IPS DF 4.7 (cell line): ENCODE data around the gene SYP.
"Not testable (repeated sequence)": the region's sequence is repeated elsewhere in the genome, so short reads cannot be mapped to it uniquely, and the experiment has no call there.

Source experiments
- DNase-seq: peaks from one replicate; pipeline ENCODE4 v3.0.0-alpha.2; 2013; ENCODE audit warnings: low spot score; ENCODE audit errors: extremely low read depth

Gene SYP

GRCh38 chrX:49190821-49191573, 9.0 kb downstream of the SYP start:
- peak; percentile 96 for DNase-seq

DNA sequence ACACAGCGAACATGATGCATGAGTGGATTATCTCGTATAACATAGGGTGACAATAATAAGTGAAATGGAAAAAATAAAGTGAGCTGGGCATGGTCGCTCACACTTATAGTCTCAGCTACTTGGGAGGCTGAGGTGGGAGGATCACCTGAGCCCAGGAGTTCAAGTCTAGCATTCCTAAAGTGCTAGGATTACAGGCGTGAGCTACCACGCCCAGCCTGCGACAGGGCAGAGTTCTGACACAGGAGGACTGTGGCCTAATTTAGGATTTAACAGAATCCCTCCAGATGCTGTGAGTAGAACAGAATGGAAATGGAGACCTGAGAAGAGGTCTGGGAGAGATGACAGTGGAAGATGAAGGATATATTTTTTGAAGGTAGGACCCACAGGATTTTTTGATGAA, 10.4 kb downstream of the SYP start:
- no peak for DNase-seq

DNA sequence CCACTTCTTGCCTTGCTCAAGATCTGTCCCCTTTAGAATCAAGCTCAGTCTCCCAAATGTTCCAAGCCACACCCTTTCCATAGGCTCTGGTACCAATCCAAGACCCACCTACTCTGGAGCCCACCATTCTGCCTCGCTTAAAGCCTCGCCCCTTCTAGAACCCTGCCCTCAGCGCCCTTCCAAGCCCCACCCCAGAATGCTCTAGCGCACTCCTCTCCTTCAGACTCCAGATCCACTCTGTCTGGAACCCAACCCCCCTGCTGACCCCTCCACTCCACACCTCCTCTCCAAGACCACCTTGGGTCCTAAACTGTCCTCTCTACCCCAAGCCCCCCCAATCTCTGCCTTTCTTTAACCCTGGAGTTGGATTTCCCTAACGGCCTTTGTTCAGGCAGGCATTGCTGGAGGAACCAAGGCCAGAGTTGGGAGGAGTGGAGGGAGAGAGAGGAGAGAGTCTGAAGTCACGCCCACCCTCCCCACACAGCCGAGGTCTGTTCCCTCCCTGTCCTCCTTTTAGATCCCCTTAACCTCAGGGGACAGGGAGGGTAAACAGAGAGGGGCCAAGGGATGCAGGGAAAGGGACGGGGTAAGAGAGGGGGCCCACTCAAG, 11.4 kb downstream of the SYP start:
- no peak for DNase-seq

DNA sequence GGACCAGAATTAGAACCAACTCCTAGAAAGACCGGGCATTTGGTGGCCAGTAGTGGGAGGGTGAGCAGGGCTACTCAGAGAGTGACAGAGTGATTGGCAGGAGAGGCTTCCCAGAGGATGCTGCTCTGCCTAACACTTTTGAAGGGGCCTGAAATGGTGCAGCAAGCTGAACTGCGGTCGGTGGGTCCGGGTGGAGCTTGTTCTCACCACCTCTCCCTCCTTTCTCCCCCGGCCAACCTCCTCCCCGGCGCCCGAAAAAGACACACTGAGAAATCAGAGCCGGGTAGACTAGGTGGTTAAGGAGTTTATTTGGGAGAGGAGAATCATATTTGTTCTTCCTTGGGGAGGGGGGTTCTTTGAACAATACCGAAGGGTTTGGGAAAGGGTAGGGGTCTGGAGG, 12.5 kb downstream of the SYP start:
- no peak for DNase-seq

DNA sequence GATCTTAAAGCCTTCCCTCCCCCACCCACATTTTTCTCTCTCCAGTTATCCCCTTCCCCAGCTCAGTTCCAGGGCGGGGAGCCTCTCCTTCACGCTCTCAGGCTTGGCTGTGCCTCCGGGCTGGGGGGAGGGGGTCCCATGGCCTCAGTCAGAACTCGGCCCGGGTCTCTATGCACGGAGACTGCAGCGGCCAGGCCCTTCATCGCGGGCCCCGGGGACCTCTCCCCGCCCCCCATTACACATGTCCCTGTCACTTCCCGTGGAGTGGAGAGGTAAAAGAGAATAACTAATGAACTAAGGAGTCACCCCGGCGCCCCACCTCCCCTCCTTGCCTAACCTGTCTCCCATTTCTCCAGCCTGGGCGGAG, 13.0 kb downstream of the SYP start:
- DNase-seq, result no peak

- no peak for DNase-seq
Measured at GRCh38 chrX:49186125-49187027, 13.6 kb downstream of the SYP start, which contains the start of gene PRICKLE3. TSS of gene PRICKLE3 (minus strand) at chrX:49186373. CDS start at chrX:49186297, 76 bp downstream.

- no peak for DNase-seq
Measured at GRCh38 chrX:49184294-49185281, 15.4 kb downstream of the SYP start.

GRCh38 chrX:49183701-49184281, 16.2 kb downstream of the SYP start:
- no peak for DNase-seq

- DNase-seq, result no peak
Measured at GRCh38 chrX:49179358-49179757, 20.6 kb downstream of the SYP start.

GRCh38 chrX:49178537-49178936, 21.5 kb downstream of the SYP start:
- DNase-seq, result no peak

GRCh38 chrX:49177873-49178480, 22.0 kb downstream of the SYP start:
- DNase-seq, result no peak

DNA sequence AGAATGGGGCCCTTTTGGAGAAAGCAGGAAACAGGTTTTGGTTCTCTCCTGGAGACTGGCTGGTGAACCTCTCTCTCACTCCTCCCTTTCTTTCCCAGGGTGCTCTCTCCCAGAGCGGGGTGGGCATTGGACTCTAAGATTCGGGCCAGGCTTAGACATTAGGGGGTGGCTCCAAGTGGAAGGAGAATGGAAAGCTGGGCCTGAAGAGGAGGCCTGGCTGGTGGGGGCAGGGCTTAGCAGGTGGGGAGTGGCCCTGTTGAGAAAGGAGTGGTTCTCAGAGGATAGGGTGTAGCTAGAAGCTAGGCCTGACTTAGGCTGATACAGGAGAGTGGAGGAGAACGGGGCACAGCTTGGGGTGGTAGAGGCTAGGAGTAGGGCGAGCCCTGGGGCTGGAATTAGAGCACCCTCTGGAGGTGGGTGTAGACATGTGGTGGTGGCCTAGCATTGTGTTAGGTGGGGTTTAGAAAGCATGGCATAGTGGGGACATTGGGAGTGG, 22.6 kb downstream of the SYP start:
- DNase-seq, result no peak

DNA sequence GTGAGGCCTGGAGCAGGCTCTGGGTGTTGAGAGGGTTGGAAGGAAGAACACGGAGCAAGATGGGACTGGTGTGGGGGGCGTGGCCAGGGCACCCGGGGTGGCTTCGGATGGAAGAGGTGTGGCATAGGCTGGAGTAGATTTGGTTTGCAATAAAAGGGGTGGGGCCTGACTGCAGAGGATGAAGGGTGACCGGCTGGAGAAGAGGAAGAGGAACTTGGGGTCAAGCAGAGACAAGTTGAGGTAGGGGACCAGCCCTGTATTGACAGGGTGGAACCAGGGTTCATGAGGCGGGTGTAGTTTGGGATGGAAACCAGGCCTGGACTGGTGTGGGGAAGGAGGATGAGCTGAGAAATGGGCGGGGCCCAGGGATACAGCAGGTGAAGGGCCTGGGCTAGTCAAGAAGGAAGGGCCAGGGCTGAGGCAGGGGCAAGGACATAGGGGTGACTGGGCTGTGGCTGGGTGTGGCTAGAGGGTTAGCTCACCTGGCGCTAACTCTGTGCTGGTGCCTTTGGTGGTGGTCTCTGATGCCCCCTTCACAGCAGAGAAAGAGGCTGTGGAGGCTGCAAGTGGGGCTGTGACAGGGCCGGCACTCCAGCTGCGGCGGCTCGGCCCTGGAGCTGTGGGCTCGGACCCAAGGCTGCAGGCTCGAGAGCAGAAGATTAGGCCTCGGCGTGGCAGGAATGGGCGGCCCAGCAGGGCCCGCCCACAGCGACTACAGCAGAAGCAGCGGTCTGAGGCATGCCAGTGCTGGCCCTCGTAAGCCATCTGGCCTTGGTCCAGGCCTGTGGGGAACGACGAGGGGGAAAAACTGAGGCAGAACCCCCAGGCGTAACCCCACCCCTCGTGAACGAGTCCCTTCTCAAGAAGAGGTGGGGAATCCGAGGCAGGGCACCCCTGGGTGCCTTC, 23.3 kb downstream of the SYP start:
- DNase-seq, result no peak

DNA sequence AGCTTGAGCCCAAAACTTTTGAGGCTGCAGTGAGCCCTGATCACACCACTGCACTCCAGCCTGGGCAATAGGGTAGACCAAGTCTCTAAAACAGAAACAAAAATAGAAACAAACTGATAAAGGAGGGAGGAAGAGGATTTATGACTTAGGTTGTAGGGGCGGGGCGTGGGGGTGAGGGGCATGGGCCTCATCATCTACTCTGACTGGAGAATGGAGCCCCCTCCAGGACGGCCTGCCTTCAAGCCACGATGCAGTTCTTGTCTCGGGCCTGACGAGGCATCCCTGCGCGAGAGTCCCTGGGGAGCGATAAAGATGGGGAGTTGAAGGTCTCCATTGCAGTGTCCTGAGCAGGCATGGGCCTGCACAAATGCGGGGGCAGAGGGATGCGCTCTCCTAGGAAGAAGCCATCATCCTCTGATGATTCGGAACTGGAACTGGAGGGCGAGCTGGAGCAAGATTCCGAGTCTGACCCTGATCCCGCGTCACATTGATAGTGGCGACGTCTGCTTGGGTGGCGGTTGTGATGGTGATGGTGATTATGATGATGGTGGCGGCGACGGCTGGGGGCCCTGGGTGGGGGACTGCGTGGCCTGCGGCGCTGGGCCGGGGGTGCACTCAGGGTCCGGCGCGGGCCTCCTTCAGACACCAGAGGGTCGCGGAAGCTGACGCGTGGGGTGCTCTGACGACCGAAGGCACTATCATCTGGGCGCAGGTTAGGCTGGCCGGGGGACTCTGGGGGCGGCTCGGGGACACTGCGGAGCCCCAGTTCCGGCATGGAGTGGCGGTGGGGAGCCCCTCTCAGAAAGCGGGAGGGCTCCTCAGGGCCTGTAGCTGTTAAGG, 24.3 kb downstream of the SYP start:
- no peak for DNase-seq

- DNase-seq, result no peak
Measured at GRCh38 chrX:49174723-49175122, 25.3 kb downstream of the SYP start.

GRCh38 chrX:49173544-49173943, 26.4 kb downstream of the SYP start:
- not testable (repeated sequence) for DNase-seq

- no peak for DNase-seq
Measured at GRCh38 chrX:49172280-49172780, 27.7 kb downstream of the SYP start.
